CD4-positive, alpha-beta T cell treated with Interleukin-10 for 1 hour (primary cell): ENCODE results near the gene TLDC2.
"Not testable (repeated sequence)": the region's sequence is repeated elsewhere in the genome, so short reads cannot be mapped to it uniquely, and the experiment has no call there.

Source experiments
- DNase-seq: peaks from one replicate; pipeline ENCODE4 v3.0.0-alpha.2; 2020

The TLDC2 gene

DNA sequence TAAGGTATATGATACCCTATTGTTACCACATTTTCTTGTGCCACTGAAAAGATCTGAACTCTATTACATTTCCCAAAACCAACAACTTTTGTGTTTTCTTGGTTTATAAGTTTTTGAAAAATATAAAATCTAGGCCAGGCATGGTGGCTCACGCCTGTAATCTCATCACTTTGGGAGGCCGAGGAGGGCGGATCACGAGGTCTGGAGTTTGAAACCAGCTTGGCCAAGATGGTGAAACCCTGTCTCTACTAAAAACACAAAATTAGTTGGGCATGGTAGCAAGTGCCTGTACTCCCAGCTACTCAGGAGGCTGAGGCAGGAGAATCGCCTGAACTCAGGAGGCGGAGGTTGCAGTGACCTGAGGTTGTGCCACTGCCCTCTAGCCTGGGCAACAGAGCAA is 41.3 kb downstream of the TLDC2 start:
- DNase-seq, result no peak

DNA sequence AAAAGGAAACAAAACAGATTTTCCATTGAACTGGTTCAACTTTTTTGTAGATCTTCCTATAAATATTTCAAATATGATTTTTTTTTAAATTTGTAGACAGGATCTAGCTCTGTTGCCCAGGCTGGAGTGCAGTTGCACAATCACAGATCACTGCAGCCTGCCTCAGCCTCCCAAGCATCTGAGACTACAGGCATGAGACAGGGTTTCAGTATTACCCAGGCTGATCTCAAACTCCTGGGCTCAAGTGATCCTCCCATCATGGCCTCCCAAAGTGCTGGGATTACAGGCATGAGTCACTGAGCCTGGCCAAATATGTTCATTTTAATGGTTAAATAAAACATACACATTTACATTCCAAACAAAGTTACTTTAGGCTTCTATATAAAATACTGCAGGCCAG is 42.0 kb downstream of the TLDC2 start:
- no peak for DNase-seq

DNA sequence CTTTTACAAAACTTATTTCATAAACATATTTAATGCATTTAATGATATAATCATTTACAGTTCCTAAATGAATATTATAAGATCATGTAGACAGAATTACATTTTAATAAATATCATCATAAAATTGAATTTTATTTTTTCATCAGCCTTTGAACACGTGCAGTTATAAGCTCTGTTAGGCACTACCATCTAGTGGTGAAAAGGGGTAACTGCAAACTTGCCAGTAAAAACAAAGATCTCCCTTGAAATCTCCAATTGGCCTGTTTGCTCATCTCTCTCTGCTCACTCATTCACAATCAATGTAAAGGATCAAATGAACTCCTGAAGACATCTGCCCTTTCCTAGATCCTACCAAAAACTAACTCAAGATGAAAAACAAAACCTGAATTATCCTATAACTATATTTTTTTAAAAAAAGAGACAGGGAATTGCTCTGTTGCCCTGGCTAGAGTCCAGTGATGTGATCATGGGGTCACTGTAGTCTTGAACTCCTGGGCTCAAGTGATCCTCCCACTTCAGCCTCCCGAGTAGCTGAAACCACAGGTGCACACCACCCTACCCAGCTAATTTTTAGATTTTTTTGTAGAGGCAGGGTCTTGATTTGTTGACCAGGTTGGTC is 43.9 kb downstream of the TLDC2 start:
- DNase-seq, result peak; percentile 75

DNA sequence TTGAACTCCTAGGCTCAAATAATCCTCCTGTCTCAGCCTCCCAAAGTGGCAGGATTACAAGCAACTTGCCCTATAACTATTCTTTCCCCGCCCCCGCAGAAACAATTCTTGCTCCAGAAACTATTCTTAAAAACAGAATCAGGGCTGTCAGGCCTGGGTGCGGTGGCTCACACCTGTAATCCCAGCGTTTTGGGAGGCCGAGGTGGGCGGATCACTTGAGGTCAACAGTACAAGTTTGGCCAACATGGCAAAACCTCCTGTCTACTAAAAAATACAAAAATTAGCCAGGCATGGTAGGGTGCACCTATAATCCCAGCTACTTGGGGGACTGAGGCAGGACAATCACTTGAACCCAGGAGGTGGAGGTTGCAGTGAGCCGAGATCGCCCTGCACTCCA is 44.4 kb downstream of the TLDC2 start:
- DNase-seq, result no peak

DNA sequence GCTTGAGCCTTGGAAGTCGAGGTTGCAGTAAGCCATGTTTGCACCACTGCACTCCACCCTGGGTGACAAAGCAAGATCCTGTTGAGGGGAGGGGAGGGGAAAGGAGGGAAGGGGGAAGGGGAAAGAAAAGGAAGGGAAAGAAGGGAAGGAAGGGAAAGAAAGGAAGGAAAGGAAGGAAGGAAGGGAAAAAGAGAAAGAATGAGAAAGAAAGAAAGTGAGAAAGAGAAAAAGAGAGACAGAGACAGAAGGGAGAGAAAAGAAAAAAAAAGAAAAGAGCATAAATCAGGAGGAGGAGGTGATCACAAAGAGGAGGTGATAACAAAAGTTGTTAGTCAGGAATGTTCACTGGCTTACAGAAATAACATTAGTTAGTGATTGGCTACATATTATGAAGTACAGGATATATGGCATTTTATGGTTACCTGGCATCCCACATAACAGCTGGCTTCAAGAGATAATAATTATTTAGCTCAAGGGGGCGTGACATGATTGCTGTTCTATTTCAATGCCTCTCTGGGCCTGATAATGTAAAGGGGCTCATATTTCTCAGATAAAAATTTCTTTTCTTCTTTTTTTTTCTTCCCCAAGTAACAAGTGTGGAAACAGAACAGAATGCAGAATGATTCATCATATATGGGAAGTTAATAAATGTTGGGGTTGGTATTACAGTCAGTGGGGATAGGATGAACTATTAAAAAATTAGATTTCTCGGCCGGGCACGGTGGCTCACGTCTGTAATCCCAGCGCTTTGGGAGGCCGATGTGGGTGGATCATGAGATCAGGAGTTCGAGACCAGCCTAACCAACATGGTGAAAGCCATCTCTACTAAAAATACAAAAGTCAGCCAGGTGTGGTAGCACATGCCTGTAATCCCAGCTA is 48.5 kb downstream of the TLDC2 start:
- no peak for DNase-seq

DNA sequence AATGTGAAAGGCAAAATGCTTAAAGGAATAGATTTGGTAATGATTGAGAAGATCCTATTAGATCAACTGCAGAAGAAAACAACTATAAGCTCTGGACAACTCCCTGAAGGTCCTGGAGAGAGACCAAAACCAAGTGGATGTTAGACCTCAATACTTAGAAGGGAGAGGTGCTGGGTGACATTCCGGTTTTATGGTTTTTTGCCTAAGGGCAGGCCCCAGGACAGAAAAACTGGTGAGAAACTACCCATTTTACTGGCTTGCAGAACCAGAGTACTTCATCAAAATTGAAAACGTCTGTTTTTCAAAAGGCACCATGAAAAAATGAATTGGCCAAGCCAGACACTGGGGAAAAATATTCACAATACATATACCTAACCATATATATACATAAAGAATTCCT is 49.3 kb downstream of the TLDC2 start:
- DNase-seq, result no peak

DNA sequence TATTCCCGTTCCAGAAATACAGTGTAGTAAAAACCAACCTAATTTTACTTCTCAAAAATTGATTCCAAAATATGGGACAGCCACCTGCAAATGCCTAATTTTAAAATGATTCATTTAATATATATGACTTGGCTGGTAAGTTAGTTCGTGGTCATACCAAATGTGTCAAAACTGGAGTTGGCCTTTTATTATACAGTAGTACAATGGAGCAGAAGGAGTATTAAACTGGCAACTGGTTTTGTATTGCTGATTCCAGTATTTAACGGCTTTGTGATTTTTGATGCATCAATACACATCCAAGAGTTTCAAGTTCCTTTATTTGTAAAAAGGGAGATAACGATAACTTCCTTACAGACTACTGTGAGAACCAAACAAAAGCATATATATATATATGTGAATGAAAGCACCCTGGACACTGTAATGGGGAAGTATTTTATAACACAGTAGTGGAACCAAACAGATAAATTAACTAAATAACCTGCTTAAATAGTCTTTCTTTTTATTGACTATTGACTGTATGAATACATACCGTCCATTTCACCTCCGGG is 50.8 kb downstream of the TLDC2 start:
- DNase-seq, result no peak

DNA sequence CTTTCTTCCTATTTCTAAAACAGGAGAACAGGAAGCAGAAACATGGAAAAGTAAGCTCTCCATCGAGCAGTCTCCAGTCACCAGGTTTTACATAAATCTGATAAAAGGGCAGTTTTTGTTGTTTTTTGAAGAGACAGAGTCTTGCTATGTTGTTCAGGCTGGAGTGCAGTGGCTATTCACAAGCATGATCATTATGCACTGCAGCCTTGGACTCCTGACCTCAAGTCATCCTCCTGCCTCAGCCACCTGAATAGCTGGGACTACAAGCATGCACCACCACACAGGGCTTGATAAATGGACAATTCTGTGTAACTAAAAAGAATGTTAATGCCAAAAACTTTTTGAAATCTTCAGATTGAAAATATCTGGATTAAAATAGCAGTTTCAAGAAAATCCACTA is 51.8 kb downstream of the TLDC2 start:
- DNase-seq, result no peak

DNA sequence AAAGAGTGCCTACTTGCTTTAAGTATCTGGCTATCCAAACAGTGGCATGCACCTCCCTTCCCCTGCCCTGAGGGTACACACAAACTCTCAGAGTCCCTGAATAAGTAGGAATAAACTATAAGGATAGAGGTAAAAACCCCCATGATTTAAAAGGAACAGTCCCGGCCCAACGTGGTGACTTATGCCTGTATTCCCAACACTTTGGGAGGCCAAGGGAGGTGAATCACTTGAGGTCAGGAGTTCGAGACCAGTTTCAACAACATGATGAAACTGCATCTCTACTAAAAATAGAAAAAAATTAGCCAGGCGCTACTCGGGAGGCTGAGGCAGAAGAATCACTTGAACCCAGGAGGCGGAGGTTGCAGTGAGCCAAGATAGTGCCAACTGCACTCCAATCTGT is 53.4 kb downstream of the TLDC2 start:
- no peak for DNase-seq

DNA sequence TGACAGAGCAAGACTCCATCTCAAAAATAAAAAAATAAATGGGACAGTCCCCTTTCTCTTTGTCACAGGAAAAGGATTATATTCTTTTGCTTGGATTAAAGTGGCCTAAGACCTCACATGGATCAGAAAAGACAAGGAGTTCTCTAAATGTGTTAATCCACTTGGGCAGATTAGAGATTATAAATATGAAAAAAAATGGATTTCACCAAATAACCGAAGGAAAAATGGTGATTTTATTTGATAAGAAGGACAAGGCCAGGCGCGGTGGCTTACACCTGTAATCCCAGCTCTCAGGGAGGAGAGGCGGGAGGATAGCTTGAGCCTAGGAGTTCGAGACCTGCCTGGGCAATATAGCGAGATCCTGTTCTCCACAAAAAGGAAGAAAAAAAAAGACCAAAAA is 53.8 kb downstream of the TLDC2 start:
- no peak for DNase-seq

DNA sequence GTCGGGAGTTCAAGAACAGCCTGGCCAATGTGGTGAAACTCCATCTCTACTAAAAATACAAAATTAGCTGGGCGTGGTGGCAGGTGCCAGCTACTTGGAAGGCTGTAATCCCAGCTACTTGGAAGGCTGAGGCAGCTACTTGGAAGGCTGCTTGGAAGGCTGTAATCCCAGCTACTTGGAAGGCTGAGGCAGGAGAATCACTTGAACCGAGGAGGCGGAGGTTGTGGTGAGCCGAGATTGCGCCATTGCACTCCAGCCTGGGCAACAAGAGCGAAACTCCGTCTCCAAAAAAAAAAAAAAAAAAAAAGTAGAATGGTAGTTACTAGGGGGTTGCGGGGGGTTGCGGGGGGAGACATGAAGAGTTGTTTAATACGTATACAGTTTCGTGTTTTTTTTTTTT is 56.1 kb downstream of the TLDC2 start:
- not testable (repeated sequence) for DNase-seq

DNA sequence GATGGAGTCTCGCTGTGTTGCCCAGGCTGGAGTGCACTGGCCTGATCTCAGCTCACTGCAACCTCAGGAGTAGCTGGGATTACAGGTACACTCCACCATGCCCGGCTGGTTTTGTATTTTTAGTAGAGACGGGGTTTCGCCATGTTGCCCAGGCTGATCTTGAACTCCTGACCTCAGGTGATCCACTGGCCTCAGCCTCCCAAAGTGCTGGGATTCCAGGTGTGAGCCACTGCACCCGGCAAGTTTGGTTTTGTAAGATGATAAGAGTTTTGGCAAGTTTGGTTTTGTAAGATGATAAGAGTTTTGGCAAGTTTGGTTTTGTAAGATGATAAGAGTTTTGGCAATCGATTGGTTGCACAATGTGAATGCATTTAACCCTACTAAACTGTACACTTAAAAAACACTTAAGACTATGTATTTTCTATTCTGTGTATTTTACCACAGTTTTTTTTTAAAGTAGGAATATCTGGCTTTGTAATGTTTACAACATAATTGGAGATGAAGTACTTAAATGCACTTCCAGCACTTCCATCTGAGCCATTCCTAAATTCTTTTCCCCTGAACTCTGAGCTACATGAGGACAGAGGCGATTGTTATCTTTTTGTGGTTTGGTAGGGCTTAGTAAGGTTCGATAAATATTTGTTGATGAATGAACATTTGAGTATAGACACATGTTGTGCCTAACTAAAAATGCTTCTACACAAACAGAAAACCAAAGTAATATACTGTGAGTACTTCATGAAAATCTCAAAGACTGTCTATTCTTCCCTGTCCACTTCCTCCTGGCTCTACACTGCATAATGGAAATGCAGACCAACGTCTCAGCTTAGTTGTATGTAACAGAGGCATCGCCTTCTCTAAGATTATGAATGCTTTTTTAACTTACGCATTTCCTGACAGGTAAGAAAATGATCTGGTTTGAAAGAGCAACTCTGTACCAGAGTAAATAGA is 56.8 kb downstream of the TLDC2 start:
- DNase-seq, result no peak

DNA sequence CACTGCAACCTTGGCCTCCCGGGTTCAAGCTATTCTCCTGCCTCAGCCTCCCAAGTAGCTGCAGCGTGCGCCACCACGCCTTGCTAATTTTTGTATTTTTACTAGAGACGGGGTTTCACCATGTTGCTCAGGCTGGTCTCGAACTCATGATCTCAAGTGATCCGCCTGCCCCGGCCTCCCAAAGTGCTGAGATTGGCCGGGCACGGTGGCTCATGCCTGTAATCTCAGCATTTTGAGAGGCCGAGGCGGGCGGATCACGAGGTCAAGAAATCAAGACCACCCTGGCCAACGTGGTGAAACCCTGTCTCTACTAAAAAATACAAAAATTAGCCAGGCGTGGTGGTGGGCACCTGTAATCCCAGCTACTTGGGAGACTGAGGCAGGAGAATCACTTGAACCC is 57.6 kb downstream of the TLDC2 start:
- not testable (repeated sequence) for DNase-seq

DNA sequence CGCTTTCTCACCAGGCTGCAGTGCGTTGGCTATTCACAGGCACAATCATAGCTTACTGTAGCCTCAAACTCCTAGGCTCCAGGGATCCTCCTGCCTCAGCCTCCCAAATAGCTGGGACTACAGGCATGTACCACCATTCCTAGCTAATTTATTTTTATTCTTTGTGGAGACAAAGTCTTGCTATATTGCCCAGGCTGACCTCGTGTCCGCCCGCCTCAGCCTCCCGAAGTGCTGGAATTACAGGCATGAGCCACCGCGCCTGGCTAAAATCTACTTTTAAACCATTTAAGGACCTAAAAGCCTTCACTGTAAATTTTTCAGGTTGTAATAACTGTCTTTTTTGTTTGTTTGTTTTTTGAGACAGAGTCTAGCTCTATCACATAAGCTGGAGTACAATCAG is 60.4 kb downstream of the TLDC2 start:
- DNase-seq, result no peak

DNA sequence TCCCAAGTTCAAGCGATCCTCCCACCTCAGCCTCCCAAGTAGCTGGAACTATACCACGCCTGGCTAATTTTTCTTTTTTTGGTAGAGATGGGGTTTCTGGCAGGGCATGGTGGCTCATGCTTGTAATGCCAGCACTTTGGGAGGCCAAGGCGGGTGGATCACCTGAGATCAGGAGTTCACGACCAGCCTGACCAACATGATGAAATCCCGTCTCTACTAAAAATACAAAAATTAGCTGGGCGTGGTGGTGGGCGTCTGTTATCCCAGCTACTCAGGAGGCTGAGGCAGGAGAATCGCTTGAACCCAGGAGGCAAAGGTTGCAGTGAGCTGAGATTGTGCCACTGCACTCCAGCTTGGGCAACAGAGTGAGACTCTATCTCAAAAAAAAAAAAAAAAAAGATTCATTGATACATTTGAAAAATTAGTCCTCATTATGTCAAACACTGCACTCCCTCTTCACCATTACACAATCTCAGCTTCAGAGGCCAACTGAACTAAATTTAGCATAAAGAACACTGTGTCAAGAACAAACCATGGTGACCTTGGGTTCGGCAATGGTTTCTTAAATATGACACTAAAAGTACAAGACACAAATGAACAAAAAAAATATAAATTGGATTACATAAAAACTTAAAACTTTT is 60.9 kb downstream of the TLDC2 start:
- not testable (repeated sequence) for DNase-seq

DNA sequence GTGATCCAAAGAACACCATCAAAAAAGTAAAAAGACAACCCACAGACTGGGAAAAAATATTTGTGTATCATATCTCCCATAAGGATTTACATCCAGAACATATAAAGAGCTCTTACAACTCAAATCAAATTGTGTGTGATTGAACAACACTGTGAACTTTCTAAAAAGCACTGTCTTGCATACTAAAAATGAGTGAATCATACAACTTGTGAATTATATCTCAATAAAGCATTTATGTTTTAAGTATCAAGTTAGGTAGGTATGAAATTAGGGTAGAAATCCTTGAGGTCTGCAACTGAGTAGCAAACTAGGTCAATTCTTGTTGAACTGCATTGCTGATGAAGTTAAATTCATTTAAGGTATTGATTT is 61.4 kb downstream of the TLDC2 start:
- DNase-seq, result no peak

DNA sequence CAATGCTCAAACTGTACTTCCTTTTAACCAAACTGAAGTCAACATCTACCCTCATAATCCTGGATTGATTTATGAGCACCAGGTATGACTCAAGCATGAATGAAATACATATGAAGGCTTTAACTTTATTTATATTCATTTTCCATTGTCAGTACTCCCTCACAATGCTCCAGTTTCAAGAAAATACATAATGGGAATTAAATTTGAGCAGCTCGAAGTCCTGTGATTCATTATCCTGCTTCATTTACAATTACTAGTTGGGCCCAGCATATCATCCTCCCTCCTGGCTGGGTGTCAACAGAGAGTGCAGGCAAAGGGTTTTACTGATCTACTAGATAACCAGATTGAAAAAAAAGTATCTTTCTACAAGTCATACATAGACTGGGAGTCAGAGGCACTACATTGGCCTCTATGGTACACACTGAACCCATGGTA is 65.5 kb downstream of the TLDC2 start:
- DNase-seq, result no peak
